Esophagus squamous epithelium (tissue), 5 donors: Measurements from ENCODE around the gene DUOXA1. TPM values are rescaled to one million over a fixed set of nuclear protein-coding genes. Genes with fewer than 3 reads are reported as not detected.
"Not testable (repeated sequence)": the region's sequence is repeated elsewhere in the genome, so short reads cannot be mapped to it uniquely, and the experiment has no call there.

Source experiments
- DNase-seq: peaks from one replicate; lab custom pipeline; 2025; lab: John Stamatoyannopoulos, UW
- H3K27ac ChIP-seq, 4 donors: fragments of 200-600 bp; sonication (generic); one replicate each; pipeline ENCODE4 v1.5.1; 2016 to 2019; ENCODE audit warnings: mild to moderate bottlenecking in 1 of 4
- H3K27me3 ChIP-seq, 4 donors: fragments of 200-600 bp; sonication (generic); 1 replicate in 3 of 4; 2 replicates in 1 of 4; pipeline versions ENCODE4 v1.5.1 to v1.6.0; 2017 to 2021; ENCODE audit warnings: antibody characterized with exemption in 1 of 4
- H3K36me3 ChIP-seq, 3 donors: fragments of 200-600 bp; sonication (generic); one replicate each; pipeline ENCODE4 v1.5.1; 2016 to 2019
- H3K4me1 ChIP-seq, 3 donors: fragments of 200-600 bp; sonication (generic); one replicate each; pipeline ENCODE4 v1.5.1; 2017 to 2019
- H3K4me3 ChIP-seq, 4 donors: fragments of 200-600 bp; sonication (generic); 1 replicate in 3 of 4; 2 replicates in 1 of 4; pipeline ENCODE4 v1.5.1; 2016 to 2019; ENCODE audit warnings: mild to moderate bottlenecking in 2 of 4, moderate library complexity in 1 of 4
- H3K9me3 ChIP-seq, 3 donors: fragments of 200-600 bp; sonication (generic); one replicate each; pipeline ENCODE4 v1.5.1; 2016 to 2019
- WGBS, 2 donors: methylation state at CpG; one replicate each; pipeline ENCODE4 v1.1.5; 2018; 5-methylcytosine and 5-hydroxymethylcytosine counted together
- intact Hi-C: fragments of 100-400 bp; cut with DNase I; formaldehyde crosslinking; loops from one replicate; pipeline ENCODE4 v1.15.0; 2022
- total RNA-seq, 4 donors: library from RNA; depleted of rRNA; stranded (reverse); fragments of >200 nt; gene quantifications; one replicate each; pipeline ENCODE4 v1.1.0, GENCODE V29; 2016
- donor health status: DM: yes; HTN: yes; CAD: no.

The DUOXA1 gene
- total RNA-seq, 4 donors from 2014 or later = 64.0 to 202 (median 134) TPM

- H3K27me3 ChIP-seq, H3K9me3 ChIP-seq, H3K4me1 ChIP-seq, H3K27ac ChIP-seq, H3K4me3 ChIP-seq, H3K36me3 ChIP-seq, DNase-seq, intact Hi-C loops: not testable (repeated sequence)
- WGBS, 2 donors = 78 to 79% methylated on average over 2 of the region's 2 CpGs
Measured at GRCh38 chr15:45077391-45077790, 52.3 kb downstream of the DUOXA1 start.

- intact Hi-C loops, H3K9me3 ChIP-seq, H3K4me1 ChIP-seq, H3K36me3 ChIP-seq, H3K27me3 ChIP-seq, DNase-seq, H3K27ac ChIP-seq, H3K4me3 ChIP-seq: not testable (repeated sequence)
- WGBS, 2 donors = no CpG with 5 or more reads among the region's 9 CpGs
Measured at GRCh38 chr15:45075440-45076320, 54.0 kb downstream of the DUOXA1 start.

GRCh38 chr15:45073602-45074001 is 56.1 kb downstream of the DUOXA1 start:
- H3K4me3 ChIP-seq, H3K9me3 ChIP-seq, H3K36me3 ChIP-seq, H3K27ac ChIP-seq, H3K27me3 ChIP-seq, DNase-seq, intact Hi-C loops: not testable (repeated sequence)
- H3K4me1 ChIP-seq = peaks cover 0 to 20% (median 4%) of the 10 kb centered on the region in 3 donors

- H3K27me3 ChIP-seq, DNase-seq, H3K4me3 ChIP-seq, intact Hi-C loops, H3K9me3 ChIP-seq, H3K36me3 ChIP-seq: not testable (repeated sequence)
- H3K27ac ChIP-seq = peak overlapping the region; percentile 70 to 79 (median 74)
- H3K4me1 ChIP-seq = peaks cover 0 to 28% (median 4%) of the 10 kb centered on the region in 3 donors
- WGBS, 2 donors = 20 to 27% methylated on average over 1 to 2 of the region's 6 CpGs
Measured at GRCh38 chr15:45069942-45070360, 59.7 kb downstream of the DUOXA1 start.

Other genes starting within 250 kb of the DUOXA1 start
- not detected for gene TERB2, start 173.2 kb downstream of the DUOXA1 start, total RNA-seq
- gene SORD, start 106.7 kb downstream of the DUOXA1 start, total RNA-seq = 10 to 100 TPM; 26.3 to 39.3 (median 31.0) TPM
- 10 to 100 TPM in 3 of 4 donors, 1 to 10 TPM in 1; 5.0 to 50.7 (median 22.6) TPM for gene DUOX2, start 15.7 kb downstream of the DUOXA1 start, total RNA-seq
- 10 to 100 TPM in 2 of 4 donors, 1 to 10 TPM in 1, not detected in 1; 6.3 to 20.6 (median 13.6) TPM for gene DUOXA2, start 15.6 kb downstream of the DUOXA1 start, total RNA-seq
- gene DUOX1, start 115 bp upstream of the DUOXA1 start, total RNA-seq = 100 to 1,000 TPM in 2 of 4 donors, 10 to 100 TPM in 2; 87.5 to 202 (median 122) TPM
- 10 to 100 TPM in 1 of 4 donors, 1 to 10 TPM in 3; 1.9 to 12.0 (median 5.7) TPM for gene SHF, start 58.1 kb upstream of the DUOXA1 start, total RNA-seq
- gene SLC28A2, start 122.4 kb upstream of the DUOXA1 start, total RNA-seq = not detected
- 10 to 100 TPM; 11.1 to 20.7 (median 16.7) TPM for gene GATM, start 248.7 kb upstream of the DUOXA1 start, total RNA-seq